Gastrocnemius medialis (tissue), 4 donors: ENCODE measurements around the gene GLB1L. TPM values are rescaled to one million over a fixed set of nuclear protein-coding genes. Genes with fewer than 3 reads are reported as not detected.
A peak's percentile ranks its signal among the peaks of the same experiment; 100 is the strongest.

ENCODE experiments used
- ATAC-seq, 2 donors: fragments of 150-250 bp; one replicate each; pipeline ENCODE4 v1.9.1; 2016
- DNase-seq, 2 donors: peaks; one replicate each; pipeline ENCODE4 v3.0.0-alpha.2; 2019
- H3K27ac ChIP-seq, 4 donors: fragments of 200-600 bp; sonication (generic); 1 replicate in 1 of 4; 2 replicates in 3 of 4; pipeline ENCODE4 v1.5.1; 2016 to 2018; ENCODE audit warnings: mild to moderate bottlenecking in 2 of 4, moderate library complexity in 1 of 4
- H3K27me3 ChIP-seq, 3 donors: fragments of 200-600 bp; sonication (generic) in 2 of 3; 1 replicate in 1 of 3; 2 replicates in 2 of 3; pipeline versions ENCODE4 v1.5.1 to v1.6.0; 2016 to 2019; ENCODE audit warnings: mild to moderate bottlenecking in 1 of 3, moderate library complexity in 1 of 3
- H3K36me3 ChIP-seq, 2 donors: fragments of 200-600 bp; sonication (generic) in 1 of 2; one replicate each; pipeline ENCODE4 v1.5.1; 2017 to 2018
- H3K4me1 ChIP-seq, 2 donors: fragments of 200-600 bp; sonication (generic) in 1 of 2; one replicate each; pipeline ENCODE4 v1.5.1; 2016 to 2017; ENCODE audit warnings: mild to moderate bottlenecking in 2 of 2
- H3K4me3 ChIP-seq, 4 donors: fragments of 200-600 bp; sonication (generic) in 3 of 4; 1 replicate in 1 of 4; 2 replicates in 3 of 4; pipeline ENCODE4 v1.5.1; 2016 to 2019; ENCODE audit warnings: mild to moderate bottlenecking in 2 of 4
- H3K9me3 ChIP-seq, 3 donors: fragments of 200-600 bp; sonication (generic) in 2 of 3; 1 replicate in 1 of 3; 2 replicates in 2 of 3; pipeline ENCODE4 v1.5.1; 2016 to 2019
- CTCF ChIP-seq, 5 experiments: fragments of 450-650 bp in 3 of 5; fragments of 200-600 bp in 2 of 5; sonication (generic) in 2 of 5; IDR thresholded peaks in 4 of 5; conservative IDR thresholded peaks in 1 of 5; 1 replicate in 4 of 5; 2 replicates in 1 of 5; pipeline ENCODE4 v1.5.1; 2016 to 2019; ENCODE audit warnings: antibody characterized with exemption in 5 of 5, mild to moderate bottlenecking in 3 of 5, moderate library complexity in 3 of 5
- POLR2A ChIP-seq, 2 donors: fragments of 450-650 bp; IDR thresholded peaks; one replicate each; pipeline ENCODE4 v1.6.1; 2017; ENCODE audit warnings: antibody characterized with exemption in 2 of 2, mild to moderate bottlenecking in 2 of 2, moderate library complexity in 2 of 2
- in situ Hi-C, 4 donors: fragments of 200-750 bp; cut with MboI; loops; one replicate each; pipeline versions ENCODE4 v1.15.0 to v1.8.0; 2017; ENCODE audit warnings: low sequenced_read_pairs in 4 of 4
- intact Hi-C: fragments of 100-400 bp; cut with DNase I; formaldehyde crosslinking; loops from one replicate; pipeline ENCODE4 v1.15.1; 2023; ENCODE audit warnings: low total_unique reads
- total RNA-seq, 4 donors: library from RNA; depleted of rRNA; stranded (reverse); fragments of >200 nt; gene quantifications; one replicate each; pipeline versions ENCODE4 v1.1.0 to v1.2.3, GENCODE V29; 2016

The GLB1L gene
- total RNA-seq, 4 donors from 2014 or later = 1.0 to 3.6 (median 1.3) TPM

- intact Hi-C loops (no loop called here), in situ Hi-C loops (no loop called here)
- no peaks in the 10 kb centered on the region for H3K27me3 ChIP-seq
- DNase-seq (no peak), ATAC-seq (no peak)
- peaks cover 0 to 64% of the 10 kb centered on the region in 2 donors for H3K36me3 ChIP-seq
- TF ChIP-seq CTCF (IDR thresholded peaks at IDR 0.05 in 4 of 5, conservative IDR thresholded peaks at IDR 0.05 in 1 of 5) = no peak
- TF ChIP-seq POLR2A (IDR thresholded peaks at IDR 0.05) = no peak
- H3K4me1 ChIP-seq = peaks cover 16 to 24% of the 10 kb centered on the region in 2 donors
- no peak overlapping the region for H3K4me3 ChIP-seq
- no peak overlapping the region for H3K27ac ChIP-seq
- H3K9me3 ChIP-seq = no peaks in the 10 kb centered on the region
Observed at GRCh38 chr2:219214786-219215185, 30.5 kb downstream of the GLB1L start.

GRCh38 chr2:219214141-219214540, 31.1 kb downstream of the GLB1L start:
- peaks cover 0 to 70% of the 10 kb centered on the region in 2 donors for H3K36me3 ChIP-seq
- ATAC-seq (no peak), DNase-seq (no peak)
- H3K27ac ChIP-seq = no peak overlapping the region
- H3K4me3 ChIP-seq = no peak overlapping the region
- H3K4me1 ChIP-seq = peaks cover 9 to 17% of the 10 kb centered on the region in 2 donors
- no peaks in the 10 kb centered on the region for H3K9me3 ChIP-seq
- TF ChIP-seq POLR2A (IDR thresholded peaks at IDR 0.05) (no peak), CTCF (IDR thresholded peaks at IDR 0.05 in 4 of 5, conservative IDR thresholded peaks at IDR 0.05 in 1 of 5) (no peak)
- intact Hi-C loops (no loop called here), in situ Hi-C loops (no loop called here)
- H3K27me3 ChIP-seq = no peaks in the 10 kb centered on the region

GRCh38 chr2:219213486-219214071, 31.7 kb downstream of the GLB1L start:
- Histone ChIP-seq H3K27ac (no peak overlapping the region), H3K9me3 (no peaks in the 10 kb centered on the region), H3K36me3 (peaks cover 0 to 76% of the 10 kb centered on the region in 2 donors), H3K27me3 (no peaks in the 10 kb centered on the region), H3K4me1 (peaks cover 7 to 14% of the 10 kb centered on the region in 2 donors), H3K4me3 (no peak overlapping the region)
- DNase-seq (no peak), ATAC-seq (no peak)
- no peak for TF ChIP-seq POLR2A (IDR thresholded peaks at IDR 0.05)
- TF ChIP-seq CTCF (IDR thresholded peaks at IDR 0.05 in 4 of 5, conservative IDR thresholded peaks at IDR 0.05 in 1 of 5) = no peak
- in situ Hi-C loops (no loop called here), intact Hi-C loops (no loop called here)

- no peak for ATAC-seq
- in situ Hi-C loops = no loop called here
Observed at GRCh38 chr2:219213026-219213415, 32.2 kb downstream of the GLB1L start.

More at GRCh38 chr2:219213026-219213415, 32.2 kb downstream of the GLB1L start:
- Histone ChIP-seq H3K27me3 (no peaks in the 10 kb centered on the region), H3K4me3 (no peak overlapping the region), H3K9me3 (no peaks in the 10 kb centered on the region), H3K36me3 (peaks cover 0 to 81% of the 10 kb centered on the region in 2 donors), H3K27ac (no peak overlapping the region), H3K4me1 (peaks cover 11% of the 10 kb centered on the region in 2 donors)
- DNase-seq = peak in 1 of 2 donors; percentile 5
- intact Hi-C loops = no loop called here
- no peak for TF ChIP-seq CTCF (IDR thresholded peaks at IDR 0.05 in 4 of 5, conservative IDR thresholded peaks at IDR 0.05 in 1 of 5)
